Right ventricle myocardium superior (tissue), 1 donor: ENCODE results near the gene LAMC1. TPM values are rescaled to one million over a fixed set of nuclear protein-coding genes. Genes with fewer than 3 reads are reported as not detected.

Source experiments
- ATAC-seq: fragments of 200-7000 bp; cut with Tn5 transposase; one replicate; pipeline ENCODE4 v1.9.1; 2020; ENCODE audit warnings: mild to moderate bottlenecking; ENCODE audit not compliant: poor library complexity
- DNase-seq: peaks from one replicate; pipeline ENCODE4 v3.0.0-alpha.2; 2020
- intact Hi-C: fragments of 100-400 bp; cut with DNase I; formaldehyde crosslinking; loops from one replicate; pipeline ENCODE4 v1.11.2; 2022
- total RNA-seq: library from RNA; stranded (reverse); fragmentation: NEBNext Ultra II Directional; extraction: Animal tissue kit (Norgen Biotek cat#: 25700); gene quantifications from one replicate; pipeline ENCODE4 v1.2.1, GENCODE V29; 2021
- donor health status: DM: no; HTN: yes; CAD: no; lungs with severe emphysema.

The LAMC1 gene
- total RNA-seq, 1 donor from 2014 or later = 87.5 TPM

GRCh38 chr1:183012301-183012994, 10.8 kb upstream of the LAMC1 start:
- intact Hi-C loops = no loop called here
- no peak for ATAC-seq

GRCh38 chr1:183019139-183019740, 4.0 kb upstream of the LAMC1 start:
- no peak for ATAC-seq
- no peak for DNase-seq
- intact Hi-C loops = no loop called here

More at GRCh38 chr1:183012301-183012994, 10.8 kb upstream of the LAMC1 start:
- DNase-seq = no peak

GRCh38 chr1:183019860-183020259, 3.4 kb upstream of the LAMC1 start:
- DNase-seq = no peak
- ATAC-seq = no peak
- intact Hi-C loops = loop anchor here (2.0 to 10.0 kb wide), 2 partner anchors 57 to 75 kb away; no protein-coding TSS in a partner anchor

GRCh38 chr1:183021405-183022201, 1.6 kb upstream of the LAMC1 start:
- ATAC-seq (no peak), DNase-seq (no peak)
- intact Hi-C loops = loop anchor here (2.0 to 10.0 kb wide), 2 partner anchors 59 to 73 kb away; no protein-coding TSS in a partner anchor

- peak; percentile 87 for DNase-seq
- peak; percentile 83 for ATAC-seq
- intact Hi-C loops = loop anchor here (10.0 kb wide), 1 partner anchor 72 kb away; no protein-coding TSS in a partner anchor
Observed at GRCh38 chr1:183022202-183023145, 746 bp upstream of the LAMC1 start.

GRCh38 chr1:183023601-183024316, 539 bp downstream of the LAMC1 start:
- ATAC-seq = peak; percentile 31
- DNase-seq = peak; percentile 72
- intact Hi-C loops = loop anchor here (10.0 kb wide), 1 partner anchor 71 kb away; no protein-coding TSS in a partner anchor

GRCh38 chr1:183024317-183025009, 1.2 kb downstream of the LAMC1 start:
- DNase-seq (no peak), ATAC-seq (no peak)
- intact Hi-C loops = loop anchor here (10.0 kb wide), 1 partner anchor 70 kb away; no protein-coding TSS in a partner anchor

GRCh38 chr1:183025010-183025337, 1.8 kb downstream of the LAMC1 start:
- no peak for DNase-seq
- ATAC-seq = no peak
- intact Hi-C loops = loop anchor here (10.0 kb wide), 1 partner anchor 70 kb away; no protein-coding TSS in a partner anchor

GRCh38 chr1:183025782-183026774, 2.9 kb downstream of the LAMC1 start:
- no peak for ATAC-seq
- intact Hi-C loops = loop anchor here (10.0 kb wide), 1 partner anchor 69 kb away; no protein-coding TSS in a partner anchor
- no peak for DNase-seq

- intact Hi-C loops = loop anchor here (10.0 kb wide), 1 partner anchor 68 kb away; no protein-coding TSS in a partner anchor
- DNase-seq (no peak), ATAC-seq (no peak)
Observed at GRCh38 chr1:183027031-183027430, 3.8 kb downstream of the LAMC1 start.

- ATAC-seq (no peak), DNase-seq (no peak)
- intact Hi-C loops = loop anchor here (10.0 kb wide), 1 partner anchor 67 kb away; no protein-coding TSS in a partner anchor
Observed at GRCh38 chr1:183027791-183028190, 4.6 kb downstream of the LAMC1 start.

GRCh38 chr1:183029591-183030000, 6.4 kb downstream of the LAMC1 start:
- intact Hi-C loops = loop anchor here (10.0 kb wide), 1 partner anchor 65 kb away; no protein-coding TSS in a partner anchor
- DNase-seq (no peak), ATAC-seq (no peak)

- intact Hi-C loops = no loop called here
- DNase-seq (no peak), ATAC-seq (peak; percentile 9)
Observed at GRCh38 chr1:183030053-183030452, 6.8 kb downstream of the LAMC1 start.

- intact Hi-C loops = no loop called here
- ATAC-seq = no peak
- no peak for DNase-seq
Observed at GRCh38 chr1:183032122-183032921, 9.1 kb downstream of the LAMC1 start.

GRCh38 chr1:183033205-183033604, 10.0 kb downstream of the LAMC1 start:
- intact Hi-C loops = no loop called here
- no peak for DNase-seq
- no peak for ATAC-seq
